ENCODE data around the gene JSRP1.
A peak's percentile ranks its signal among the peaks of the same experiment; 100 is the strongest.

Gene JSRP1

GRCh38 chr19:2266183-2266993, 10.2 kb upstream of the JSRP1 start:
- peak; percentile 82 for DNase-seq

GRCh38 chr19:2261438-2262172, 5.4 kb upstream of the JSRP1 start:
- DNase-seq, result no peak

GRCh38 chr19:2260341-2260805, 4.2 kb upstream of the JSRP1 start:
- DNase-seq, result no peak

- DNase-seq, result no peak
Measured at GRCh38 chr19:2259336-2259735, 3.1 kb upstream of the JSRP1 start.

- DNase-seq, result no peak
Measured at GRCh38 chr19:2255112-2255845, 938 bp downstream of the JSRP1 start.

GRCh38 chr19:2254064-2254872, 1.9 kb downstream of the JSRP1 start:
- no peak for DNase-seq

GRCh38 chr19:2253106-2254063, 2.8 kb downstream of the JSRP1 start:
- DNase-seq, result no peak

- no peak for DNase-seq
Measured at GRCh38 chr19:2252797-2253105, 3.5 kb downstream of the JSRP1 start.

GRCh38 chr19:2252055-2252796, 4.0 kb downstream of the JSRP1 start:
- no peak for DNase-seq

- no peak for DNase-seq
Measured at GRCh38 chr19:2251106-2252054, 4.8 kb downstream of the JSRP1 start.

GRCh38 chr19:2250766-2251105, 5.5 kb downstream of the JSRP1 start:
- DNase-seq, result no peak

- DNase-seq, result no peak
Measured at GRCh38 chr19:2249880-2250765, 6.1 kb downstream of the JSRP1 start.

GRCh38 chr19:2249010-2249866, 7.0 kb downstream of the JSRP1 start, which contains the start of gene AMH:
AMH (plus strand) TSS chr19:2249323; CDS start chr19:2249333, 10 bp downstream.
- DNase-seq, result no peak

GRCh38 chr19:2248136-2249009, 7.8 kb downstream of the JSRP1 start:
- DNase-seq, result no peak

- DNase-seq, result no peak
Measured at GRCh38 chr19:2247433-2248101, 8.7 kb downstream of the JSRP1 start.

All from fibroblast of skin of abdomen (primary cell).